Aorta (tissue), 5 donors: ENCODE data around the gene TNRC6C. TPM values are rescaled to one million over a fixed set of nuclear protein-coding genes. Genes with fewer than 3 reads are reported as not detected.
A peak's percentile ranks its signal among the peaks of the same experiment; 100 is the strongest.
"Not testable (repeated sequence)": the region's sequence is repeated elsewhere in the genome, so short reads cannot be mapped to it uniquely, and the experiment has no call there.

ENCODE experiments used
- ATAC-seq: fragments of 200-7000 bp; cut with Tn5 transposase; one replicate; pipeline ENCODE4 v1.9.1; 2022; ENCODE audit warnings: moderate library complexity; ENCODE audit not compliant: low FRiP score
- DNase-seq, 2 donors: peaks; one replicate each; pipeline ENCODE4 v3.0.0-alpha.2; 2020
- H3K27ac ChIP-seq, 2 donors: one replicate each; pipeline ENCODE4 v1.5.1; 2013; ENCODE audit warnings: low read length in 2 of 2, mild to moderate bottlenecking in 2 of 2, moderate library complexity in 2 of 2, control low read depth in 1 of 2, inconsistent platforms in 1 of 2, low read depth in 1 of 2
- H3K27me3 ChIP-seq, 2 donors: one replicate each; pipeline ENCODE4 v1.6.1; 2013; ENCODE audit warnings: control low read depth in 1 of 2, low read length in 1 of 2, mild to moderate bottlenecking in 1 of 2, moderate library complexity in 1 of 2; ENCODE audit not compliant: insufficient read depth in 2 of 2, control insufficient read depth in 1 of 2
- H3K36me3 ChIP-seq, 2 donors: one replicate each; pipeline ENCODE4 v1.6.1; 2013; ENCODE audit warnings: control low read depth in 1 of 2, low read length in 1 of 2, mild to moderate bottlenecking in 1 of 2; ENCODE audit not compliant: insufficient read depth in 2 of 2, control insufficient read depth in 1 of 2
- H3K4me1 ChIP-seq, 2 donors: one replicate each; pipeline ENCODE4 v1.6.1; 2013; ENCODE audit warnings: low read length in 2 of 2, control low read depth in 1 of 2, mild to moderate bottlenecking in 1 of 2, moderate library complexity in 1 of 2; ENCODE audit not compliant: insufficient read depth in 2 of 2, control insufficient read depth in 1 of 2
- H3K4me3 ChIP-seq, 2 donors: one replicate each; pipeline ENCODE4 v1.5.1; 2013; ENCODE audit warnings: low read length in 2 of 2, control low read depth in 1 of 2, mild to moderate bottlenecking in 1 of 2
- H3K9me3 ChIP-seq: one replicate; pipeline ENCODE4 v1.6.1; 2013; ENCODE audit warnings: mild to moderate bottlenecking, low read length; ENCODE audit not compliant: control insufficient read depth
- WGBS, 2 donors: extraction: QIAGEN DNeasy Blood & Tissue Kit; methylation state at CpG; one replicate each; pipeline ENCODE4 v1.1.7; 2013; 5-methylcytosine and 5-hydroxymethylcytosine counted together
- intact Hi-C, 2 donors: fragments of 100-400 bp; cut with DNase I; formaldehyde crosslinking; loops; one replicate each; pipeline versions ENCODE4 v1.14.2 to v1.15.0; 2022
- polyA plus RNA-seq, 2 donors: library from polyadenylated mRNA; stranded (reverse); fragments of 200-250 nt; gene quantifications; one replicate each; pipeline ENCODE4 v1.2.3, GENCODE V29; 2013
- total RNA-seq, 2 donors: library from RNA; stranded (reverse); fragmentation: NEBNext Ultra II Directional; extraction: Animal tissue kit (Norgen Biotek cat#: 25700); gene quantifications; one replicate each; pipeline ENCODE4 v1.2.1, GENCODE V29; 2021
- donor health status: healthy with polysubstance abuse.
- donor health status: Bipolar disorder and iron deficiency.
- donor health status: DM: no; HTN: no; CAD: no.
- donor health status: DM: no; HTN: no; CAD: no.
- donor health status: DM: yes; HTN: yes; CAD: no.

Gene TNRC6C
- total and polyA plus RNA-seq, 4 donors = 3.3 to 62.2 (median 28.6) TPM

DNA sequence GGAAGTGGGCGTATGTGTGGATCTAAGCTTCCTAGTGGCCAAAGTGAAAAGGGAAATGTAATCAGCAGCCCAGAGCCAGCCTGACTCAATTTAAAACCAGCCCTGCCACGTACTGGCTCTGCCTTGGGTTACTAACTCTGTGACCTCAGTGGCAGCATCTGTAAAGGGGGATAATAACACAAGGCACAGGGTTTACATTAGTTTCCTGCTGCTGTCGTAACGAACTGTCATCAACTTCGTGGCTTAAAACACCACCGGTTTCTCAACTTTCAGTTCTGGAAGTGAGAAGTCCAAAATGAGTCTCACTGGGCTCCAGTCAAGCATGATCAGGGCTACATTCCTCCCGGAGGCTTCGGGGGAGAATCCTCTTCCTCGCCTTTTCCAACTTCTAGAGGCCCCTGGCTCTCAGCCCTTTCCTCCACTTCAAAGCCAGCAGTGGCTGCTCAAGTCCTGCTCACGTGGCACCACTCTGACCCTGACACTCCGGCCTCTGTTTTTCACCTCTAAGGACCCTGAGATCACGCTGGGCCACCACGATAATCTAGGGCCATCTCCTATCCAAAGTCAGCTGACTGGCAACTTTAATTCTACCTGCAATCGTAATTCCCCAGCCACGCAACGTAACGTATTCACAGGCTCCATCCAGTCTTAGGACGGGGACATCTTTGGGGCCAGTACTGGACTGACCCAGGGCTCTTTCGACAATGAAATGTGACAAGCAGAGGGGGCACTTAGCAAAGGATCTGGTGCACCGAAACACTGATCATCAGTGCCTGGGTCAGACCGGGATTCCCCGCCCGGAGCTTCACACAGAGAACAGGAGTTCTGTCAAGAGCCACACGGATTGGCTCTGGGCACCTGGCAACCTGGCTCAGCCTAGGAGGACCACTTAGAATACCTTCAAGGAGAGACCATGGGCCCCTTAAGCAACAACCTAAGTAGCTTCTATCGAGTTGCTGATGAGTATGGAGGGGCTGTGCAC is 155.6 kb downstream of the TNRC6C start:
- Histone ChIP-seq H3K4me1 (no peaks in the 10 kb centered on the region), H3K27me3 (no peaks in the 10 kb centered on the region), H3K9me3 (no peaks in the 10 kb centered on the region), H3K36me3 (no peaks in the 10 kb centered on the region), H3K4me3 (no peak overlapping the region), H3K27ac (no peak overlapping the region)
- ATAC-seq (no peak), DNase-seq (peak; percentile 45 to 59)
- WGBS, 2 donors = 90 to 93% methylated on average over 25 of the region's 25 CpGs
- intact Hi-C loops = loop anchor here (5.0 to 10.0 kb wide), 4 partner anchors 58 to 311 kb away; no protein-coding TSS in a partner anchor

DNA sequence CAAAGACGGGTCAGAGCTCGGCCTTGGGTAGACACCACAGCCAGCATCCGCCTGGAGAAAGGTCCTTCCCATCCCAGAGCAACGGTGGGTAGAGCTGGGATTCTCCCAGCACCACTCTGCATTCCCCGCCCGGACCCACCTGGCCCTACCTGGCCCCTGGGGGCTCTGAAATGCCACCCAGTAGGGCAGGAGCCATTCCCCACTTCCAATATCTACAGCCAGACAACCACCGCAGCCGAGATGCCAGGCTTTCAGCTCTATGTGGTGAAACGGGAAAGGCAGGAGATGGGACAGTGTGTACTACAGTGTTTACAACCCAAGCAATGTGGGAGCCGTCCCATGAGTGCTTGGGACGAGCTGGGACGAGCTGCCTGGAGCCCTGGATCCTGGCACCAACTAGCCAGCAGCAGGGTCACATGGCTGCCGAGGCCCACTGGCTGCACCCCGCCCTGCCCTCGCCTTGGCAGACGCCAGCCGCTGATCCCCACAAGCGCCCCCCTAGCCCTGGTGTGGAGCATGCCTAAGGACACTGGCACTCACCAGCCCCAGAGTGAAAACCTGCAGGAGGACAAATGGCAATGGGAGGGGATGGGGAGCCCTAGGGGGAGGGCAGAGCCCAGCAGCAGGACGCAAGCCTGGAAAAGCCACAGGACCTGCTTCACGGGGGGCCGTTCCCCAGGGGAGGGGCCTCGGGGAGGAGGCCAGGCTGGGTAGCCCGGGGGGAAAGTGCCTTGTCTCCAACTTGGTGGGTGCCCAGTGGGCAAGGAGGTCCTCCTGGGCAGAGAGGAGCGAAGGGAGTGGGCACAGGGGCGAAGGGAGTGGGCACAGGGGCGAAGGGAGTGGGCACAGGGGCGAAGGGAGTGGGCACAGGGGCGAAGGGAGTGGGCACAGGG is 156.6 kb downstream of the TNRC6C start:
- Histone ChIP-seq H3K4me3 (no peak overlapping the region), H3K4me1 (no peaks in the 10 kb centered on the region), H3K36me3 (no peaks in the 10 kb centered on the region), H3K9me3 (no peaks in the 10 kb centered on the region), H3K27me3 (no peaks in the 10 kb centered on the region), H3K27ac (no peak overlapping the region)
- intact Hi-C loops = loop anchor here (5.0 to 10.0 kb wide), 4 partner anchors 57 to 310 kb away; no protein-coding TSS in a partner anchor
- DNase-seq (peak in 1 of 2 donors; percentile 65), ATAC-seq (no peak)
- 80 to 81% methylated on average over 26 to 28 of the region's 28 CpGs for WGBS, 2 donors

DNA sequence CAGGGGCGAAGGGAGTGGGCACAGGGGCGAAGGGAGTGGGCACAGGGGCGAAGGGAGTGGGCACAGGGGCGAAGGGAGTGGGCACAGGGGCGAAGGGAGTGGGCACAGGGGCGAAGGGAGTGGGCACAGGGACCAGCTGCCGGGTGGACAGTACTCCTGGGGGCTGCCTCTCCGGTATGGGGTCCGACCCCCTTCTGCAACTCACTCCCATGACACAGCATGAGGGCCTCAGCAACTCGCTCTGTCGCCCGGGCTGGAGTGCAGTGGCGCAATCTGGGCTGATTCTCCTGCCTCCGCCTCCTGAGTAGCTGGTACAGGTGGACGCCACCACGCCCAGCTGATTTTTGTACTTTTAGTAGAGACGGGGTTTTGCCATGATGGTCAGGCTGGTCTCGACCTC is 157.3 kb downstream of the TNRC6C start:
- H3K27me3 ChIP-seq, H3K36me3 ChIP-seq, H3K9me3 ChIP-seq, ATAC-seq, H3K4me3 ChIP-seq, H3K4me1 ChIP-seq, H3K27ac ChIP-seq: not testable (repeated sequence)
- intact Hi-C loops = loop anchor here in 1 of 2 donors (10.0 kb wide), 1 partner anchor 309 kb away; no protein-coding TSS in a partner anchor
- DNase-seq = peak in 1 of 2 donors; percentile 67
- WGBS, 2 donors = 93 to 96% methylated on average over 14 to 16 of the region's 18 CpGs

DNA sequence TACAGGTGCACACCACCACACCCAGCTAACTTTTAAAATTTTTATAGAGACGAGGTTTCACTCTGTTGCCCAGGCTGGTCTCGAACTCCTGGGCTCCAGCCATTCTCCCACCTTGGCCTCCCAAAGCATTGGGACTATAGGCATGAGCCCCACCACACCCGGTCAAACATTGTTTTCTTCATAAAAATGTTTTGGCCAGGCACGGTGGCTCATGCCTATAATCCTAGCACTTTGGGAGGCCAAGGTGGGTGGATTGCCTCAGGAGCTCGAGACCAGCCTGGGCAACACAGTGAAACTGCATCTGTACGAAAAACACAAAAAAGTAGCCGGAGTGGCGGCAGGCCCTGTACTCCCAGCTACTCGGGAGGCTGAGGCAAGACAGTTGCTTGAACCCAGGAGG is 157.9 kb downstream of the TNRC6C start:
- ATAC-seq (no peak), DNase-seq (peak in 1 of 2 donors; percentile 59)
- no peak overlapping the region for H3K4me3 ChIP-seq
- 96 to 97% methylated on average over 9 of the region's 9 CpGs for WGBS, 2 donors
- intact Hi-C loops = loop anchor here in 1 of 2 donors (10.0 kb wide), 1 partner anchor 308 kb away; no protein-coding TSS in a partner anchor
- H3K4me1 ChIP-seq = no peaks in the 10 kb centered on the region
- no peaks in the 10 kb centered on the region for H3K27me3 ChIP-seq
- no peak overlapping the region for H3K27ac ChIP-seq
- H3K36me3 ChIP-seq = no peaks in the 10 kb centered on the region
- H3K9me3 ChIP-seq = no peaks in the 10 kb centered on the region

DNA sequence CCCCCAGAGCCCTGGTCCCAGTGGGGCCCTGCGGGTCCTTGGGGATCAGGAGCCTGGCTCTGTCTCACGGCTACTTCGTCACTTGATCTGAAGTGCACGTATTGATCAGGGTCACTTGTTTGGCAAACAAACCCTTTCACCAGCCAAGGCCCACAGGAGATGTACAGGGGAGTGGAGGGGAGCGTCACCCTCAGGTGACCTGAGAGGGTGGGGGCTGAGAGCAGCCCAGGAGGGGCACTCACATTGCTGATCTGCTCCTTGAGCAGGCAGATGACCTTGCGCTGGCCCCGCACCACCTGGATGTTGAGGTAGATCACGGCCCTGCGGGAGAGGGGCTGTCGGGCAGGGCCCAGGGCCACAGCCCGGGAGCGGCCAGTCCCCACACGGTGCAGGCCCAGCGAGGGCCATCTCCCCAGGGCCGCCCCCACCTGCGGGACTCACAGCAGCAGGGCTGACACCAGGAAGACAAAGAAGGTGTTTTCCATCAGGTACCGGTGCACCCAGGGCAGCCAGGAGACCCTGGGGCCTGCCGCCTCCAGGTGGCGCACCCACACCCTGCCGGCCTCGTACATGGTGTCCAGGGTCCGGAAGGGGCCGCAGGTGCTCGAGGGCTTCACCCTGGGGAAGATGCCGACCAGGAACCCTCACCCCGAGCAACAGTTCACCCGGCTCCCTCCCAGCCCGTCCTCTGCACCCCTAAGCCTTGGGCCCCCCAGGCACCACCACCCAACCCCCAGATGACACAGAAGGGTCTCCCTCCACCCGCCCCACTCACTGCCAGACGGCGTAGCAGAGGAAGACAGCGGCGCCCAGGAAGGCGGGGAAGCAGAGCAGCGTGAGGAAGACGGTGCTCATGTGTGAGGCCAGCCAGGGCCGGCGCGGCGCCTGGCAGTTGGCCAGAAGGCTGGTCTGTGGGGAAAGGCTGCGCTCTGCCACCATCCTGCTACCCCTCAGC is 158.8 kb downstream of the TNRC6C start:
- Histone ChIP-seq H3K27me3 (no peaks in the 10 kb centered on the region), H3K9me3 (no peaks in the 10 kb centered on the region), H3K36me3 (no peaks in the 10 kb centered on the region), H3K4me3 (no peak overlapping the region), H3K4me1 (no peaks in the 10 kb centered on the region), H3K27ac (no peak overlapping the region)
- no peak for DNase-seq
- 67 to 68% methylated on average over 41 of the region's 41 CpGs for WGBS, 2 donors
- intact Hi-C loops = loop anchor here in 1 of 2 donors (10.0 kb wide), 1 partner anchor 307 kb away; no protein-coding TSS in a partner anchor
- no peak for ATAC-seq

DNA sequence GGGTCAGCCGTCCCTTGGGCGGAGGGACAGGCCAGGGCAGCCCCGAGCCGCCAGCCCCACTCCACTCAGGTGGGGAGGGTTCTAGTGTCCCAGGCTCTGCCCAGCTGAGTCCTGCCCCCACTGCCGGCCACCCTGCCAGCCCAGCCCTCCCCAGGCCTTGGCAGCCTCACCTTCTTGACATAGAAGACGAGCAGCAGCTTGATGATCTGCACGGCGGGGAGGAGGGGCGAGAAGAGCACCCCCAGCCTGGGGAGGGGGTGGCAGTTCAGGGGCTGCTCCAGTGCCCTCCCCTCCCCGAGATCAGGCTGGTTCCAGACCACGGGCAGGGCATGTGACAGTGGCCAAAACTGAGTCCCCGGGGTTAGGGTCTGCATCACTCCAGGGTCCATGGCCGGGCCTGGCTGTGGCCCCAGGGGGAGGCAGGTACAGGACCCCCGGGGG is 160.3 kb downstream of the TNRC6C start:
- Histone ChIP-seq H3K4me3 (no peak overlapping the region), H3K27me3 (no peaks in the 10 kb centered on the region), H3K36me3 (no peaks in the 10 kb centered on the region), H3K27ac (no peak overlapping the region), H3K4me1 (no peaks in the 10 kb centered on the region), H3K9me3 (no peaks in the 10 kb centered on the region)
- WGBS, 2 donors = 86 to 87% methylated on average over 14 of the region's 14 CpGs
- intact Hi-C loops = loop anchor here in 1 of 2 donors (10.0 kb wide), 1 partner anchor 306 kb away; no protein-coding TSS in a partner anchor
- ATAC-seq (no peak), DNase-seq (peak in 1 of 2 donors; percentile 42)

DNA sequence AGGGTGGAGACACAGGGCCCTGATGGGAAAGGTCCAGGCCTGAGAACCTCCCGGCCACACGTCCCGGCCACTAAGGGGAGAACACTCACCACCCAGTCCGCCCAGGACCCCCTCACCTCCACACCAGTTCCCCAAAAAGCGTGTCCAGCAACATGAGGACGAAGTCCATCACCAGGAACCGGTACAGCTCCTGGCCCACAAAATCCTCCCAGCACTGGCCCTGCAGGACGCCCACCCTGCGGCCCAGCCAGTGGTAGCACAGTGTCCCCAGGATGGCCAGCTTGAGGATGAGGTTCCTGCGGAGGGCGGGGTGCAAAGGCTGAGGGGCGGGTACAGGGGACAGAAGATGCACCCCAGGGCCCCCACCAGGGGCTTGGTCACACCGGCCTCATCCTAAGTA is 162.0 kb downstream of the TNRC6C start:
- Histone ChIP-seq H3K4me3 (no peak overlapping the region), H3K27me3 (no peaks in the 10 kb centered on the region), H3K4me1 (no peaks in the 10 kb centered on the region), H3K36me3 (no peaks in the 10 kb centered on the region), H3K9me3 (no peaks in the 10 kb centered on the region), H3K27ac (no peak overlapping the region)
- intact Hi-C loops = no loop called here
- 95 to 96% methylated on average over 13 of the region's 13 CpGs for WGBS, 2 donors
- DNase-seq (no peak), ATAC-seq (no peak)
